Colonic mucosa (tissue), 4 donors: ENCODE measurements around the gene HBP1. TPM values are rescaled to one million over a fixed set of nuclear protein-coding genes. Genes with fewer than 3 reads are reported as not detected.
"Not testable (repeated sequence)": the region's sequence is repeated elsewhere in the genome, so short reads cannot be mapped to it uniquely, and the experiment has no call there.

Experiments
- DNase-seq: peaks from one replicate; pipeline ENCODE4 v3.0.0-alpha.2; 2020
- H3K27ac ChIP-seq: fragments of 200-600 bp; one replicate; pipeline ENCODE4 v1.8.0; 2021
- H3K27me3 ChIP-seq: fragments of 200-600 bp; one replicate; pipeline ENCODE4 v1.8.0; 2021
- H3K36me3 ChIP-seq: fragments of 200-600 bp; one replicate; pipeline ENCODE4 v1.8.0; 2021
- H3K4me1 ChIP-seq: fragments of 200-600 bp; one replicate; pipeline ENCODE4 v1.8.0; 2021; ENCODE audit warnings: mild to moderate bottlenecking
- H3K4me3 ChIP-seq: fragments of 200-600 bp; one replicate; pipeline ENCODE4 v1.8.0; 2021
- H3K9ac ChIP-seq, 2 donors: one replicate each; pipeline ENCODE4 v1.7.0; 2013; ENCODE audit warnings: control low read depth in 2 of 2, low read depth in 2 of 2, low read length in 2 of 2
- H3K9me3 ChIP-seq: fragments of 200-600 bp; one replicate; pipeline ENCODE4 v1.8.0; 2021
- CTCF ChIP-seq: fragments of 200-600 bp; IDR thresholded peaks from one replicate; pipeline ENCODE4 v1.8.0; 2022; ENCODE audit warnings: antibody characterized with exemption, mild to moderate bottlenecking
- intact Hi-C: fragments of 100-400 bp; cut with DNase I; formaldehyde crosslinking; loops from one replicate; pipeline ENCODE4 v1.14.1; 2022
- total RNA-seq, 2 donors: library from RNA; stranded (reverse); fragmentation: NEBNext Ultra II Directional in 1 of 2; extraction: Animal tissue kit (Norgen Biotek cat#: 25700) in 1 of 2; gene quantifications; one replicate each; pipeline ENCODE4 v1.2.1, GENCODE V29; 2021
- donor health status: healthy.
- donor health status: DM: no; HTN: no; CAD: no.
- donor health status: DM: no; HTN: no; CAD: no.

The HBP1 gene
- total RNA-seq, 2 donors from 2014 or later, result 25.1 to 78.7 TPM

DNA sequence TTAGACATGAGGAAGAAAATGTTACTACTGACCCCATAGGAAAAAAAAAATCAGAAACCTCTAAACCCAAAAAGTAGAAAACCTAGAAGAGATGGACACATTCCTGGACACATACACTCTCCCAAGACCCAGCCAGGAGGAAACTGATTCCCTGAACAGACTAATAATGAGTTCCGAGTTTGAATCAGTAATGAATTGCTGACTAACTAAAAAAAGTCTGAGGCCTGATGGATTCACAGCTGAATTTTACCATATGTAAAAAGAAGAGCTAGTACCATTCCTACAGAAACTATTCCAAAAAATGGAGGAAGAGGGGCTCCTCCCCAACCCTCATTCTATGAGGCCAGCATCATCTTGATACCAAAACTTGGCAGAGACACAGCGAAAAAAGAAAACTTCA, 75.8 kb downstream of the HBP1 start:
- Histone ChIP-seq H3K36me3 (no peaks in the 10 kb centered on the region), H3K9me3 (no peaks in the 10 kb centered on the region), H3K27ac (no peak overlapping the region), H3K4me1 (no peaks in the 10 kb centered on the region), H3K4me3 (no peak overlapping the region), H3K9ac (no peak overlapping the region), H3K27me3 (no peaks in the 10 kb centered on the region)
- intact Hi-C loops, result no loop called here
- TF ChIP-seq CTCF, result no peak
- DNase-seq, result no peak

GRCh38 chr7:107246836-107247235, 78.0 kb downstream of the HBP1 start:
- H3K9me3 ChIP-seq, H3K27ac ChIP-seq, H3K9ac ChIP-seq, H3K27me3 ChIP-seq, H3K4me1 ChIP-seq, H3K36me3 ChIP-seq, H3K4me3 ChIP-seq, intact Hi-C loops, DNase-seq: not testable (repeated sequence)

DNA sequence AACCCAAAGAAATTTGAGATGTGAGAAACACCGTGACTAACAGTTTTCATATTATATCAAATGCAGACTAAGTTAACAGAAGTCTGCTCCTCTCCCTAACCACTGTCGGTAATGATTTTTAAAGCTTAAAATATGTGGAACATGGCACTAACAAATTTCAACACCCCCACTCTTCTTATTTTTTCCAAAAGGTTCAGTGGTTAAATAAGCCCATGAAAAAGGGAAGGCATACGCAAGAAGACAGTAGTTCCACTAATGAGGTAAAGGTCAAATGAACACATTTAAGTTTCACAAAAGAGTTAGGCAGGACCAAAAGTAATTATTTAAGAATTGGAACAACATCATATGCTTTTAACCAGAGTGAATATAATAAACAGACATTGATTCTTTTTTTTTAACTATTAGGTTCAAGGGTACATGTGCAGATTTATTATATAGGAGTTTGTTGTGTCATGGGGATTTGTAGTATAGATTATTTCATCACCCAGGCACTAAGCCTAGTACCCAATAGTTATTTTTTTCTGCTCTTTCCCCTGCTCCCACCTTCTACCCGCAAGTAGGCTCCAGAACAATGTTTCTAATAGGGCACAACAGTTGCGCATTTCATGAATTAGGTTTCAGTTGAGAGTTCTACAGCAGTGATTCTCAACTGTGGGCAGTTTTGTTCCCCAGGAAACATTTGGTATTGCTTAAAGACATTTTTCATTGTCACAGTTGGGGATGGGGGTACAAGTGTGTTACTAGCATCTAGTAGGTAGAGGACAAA, 79.9 kb downstream of the HBP1 start:
- Histone ChIP-seq H3K27ac (no peak overlapping the region), H3K9ac (no peak overlapping the region), H3K4me1 (no peaks in the 10 kb centered on the region), H3K4me3 (no peak overlapping the region), H3K9me3 (no peaks in the 10 kb centered on the region), H3K36me3 (no peaks in the 10 kb centered on the region), H3K27me3 (no peaks in the 10 kb centered on the region)
- intact Hi-C loops, result no loop called here
- no peak for DNase-seq
- no peak for TF ChIP-seq CTCF

DNA sequence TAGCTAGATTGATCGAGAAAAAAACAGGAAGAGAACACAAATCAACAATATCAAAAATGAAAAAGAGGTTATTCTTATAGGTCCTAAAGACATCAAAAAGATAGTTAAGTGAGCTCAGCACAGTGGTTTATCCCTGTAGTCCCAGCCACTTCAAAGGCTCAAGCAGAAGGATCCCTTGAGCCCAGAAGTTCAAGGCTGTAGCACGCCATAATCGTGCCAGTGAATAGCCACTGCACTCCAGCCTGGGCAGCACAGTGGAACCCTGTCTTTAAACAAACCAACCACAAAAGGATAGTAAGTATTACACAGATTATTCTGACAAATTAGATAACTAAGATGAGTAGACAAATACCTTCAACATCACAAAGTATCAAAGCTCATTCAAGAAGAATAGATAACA, 83.2 kb downstream of the HBP1 start:
- H3K27me3 ChIP-seq, result no peaks in the 10 kb centered on the region
- intact Hi-C loops, result no loop called here
- no peaks in the 10 kb centered on the region for H3K4me1 ChIP-seq
- H3K9me3 ChIP-seq, result no peaks in the 10 kb centered on the region
- H3K27ac ChIP-seq, result no peak overlapping the region
- no peak overlapping the region for H3K9ac ChIP-seq
- H3K4me3 ChIP-seq, result no peak overlapping the region
- DNase-seq, result no peak
- TF ChIP-seq CTCF, result no peak
- H3K36me3 ChIP-seq, result no peaks in the 10 kb centered on the region

Other genes starting within 250 kb of the HBP1 start
- gene PRKAR2B, start 124.3 kb upstream of the HBP1 start, total RNA-seq, result 10 to 100 TPM in 1 of 2 donors, 1 to 10 TPM in 1; 9.3 to 11.7 TPM